ENCODE measurements around the gene ARID1B.

DNA sequence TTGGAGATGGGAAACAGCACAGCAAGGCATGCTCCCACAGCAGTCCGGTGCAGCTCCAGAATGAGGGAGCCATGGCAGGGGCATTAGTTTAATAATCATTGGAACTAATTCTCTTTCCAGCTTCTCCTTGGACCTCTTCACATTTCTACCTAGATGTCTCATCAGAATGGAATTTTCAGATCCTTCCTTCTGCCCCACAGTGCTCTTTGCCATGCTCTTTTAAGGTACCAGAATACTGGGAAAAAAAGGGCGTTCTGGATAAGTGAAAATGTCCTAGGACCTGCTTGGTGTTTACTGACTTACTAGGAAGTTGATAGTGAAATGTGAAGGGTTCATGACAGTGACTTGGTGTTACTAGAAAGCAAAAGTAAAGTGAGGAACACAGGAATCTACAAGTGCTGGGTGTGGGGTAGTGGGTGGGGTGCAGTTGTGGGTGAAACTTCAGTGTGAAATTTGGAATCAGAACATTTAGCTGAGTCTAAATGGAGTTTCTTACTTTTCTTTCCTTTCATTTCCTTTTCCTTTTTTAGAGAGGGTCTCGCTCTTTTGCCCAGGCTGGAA lies 207.1 kb downstream of the ARID1B start:
- TF ChIP-seq, protein P1, sequence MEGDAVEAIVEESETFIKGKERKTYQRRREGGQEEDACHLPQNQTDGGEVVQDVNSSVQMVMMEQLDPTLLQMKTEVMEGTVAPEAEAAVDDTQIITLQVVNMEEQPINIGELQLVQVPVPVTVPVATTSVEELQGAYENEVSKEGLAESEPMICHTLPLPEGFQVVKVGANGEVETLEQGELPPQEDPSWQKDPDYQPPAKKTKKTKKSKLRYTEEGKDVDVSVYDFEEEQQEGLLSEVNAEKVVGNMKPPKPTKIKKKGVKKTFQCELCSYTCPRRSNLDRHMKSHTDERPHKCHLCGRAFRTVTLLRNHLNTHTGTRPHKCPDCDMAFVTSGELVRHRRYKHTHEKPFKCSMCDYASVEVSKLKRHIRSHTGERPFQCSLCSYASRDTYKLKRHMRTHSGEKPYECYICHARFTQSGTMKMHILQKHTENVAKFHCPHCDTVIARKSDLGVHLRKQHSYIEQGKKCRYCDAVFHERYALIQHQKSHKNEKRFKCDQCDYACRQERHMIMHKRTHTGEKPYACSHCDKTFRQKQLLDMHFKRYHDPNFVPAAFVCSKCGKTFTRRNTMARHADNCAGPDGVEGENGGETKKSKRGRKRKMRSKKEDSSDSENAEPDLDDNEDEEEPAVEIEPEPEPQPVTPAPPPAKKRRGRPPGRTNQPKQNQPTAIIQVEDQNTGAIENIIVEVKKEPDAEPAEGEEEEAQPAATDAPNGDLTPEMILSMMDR (IDR thresholded peaks at IDR 0.05; ENCODE audit: insufficient read depth, low read length, poor library complexity, severe bottlenecking) = no peak
- no peak for TF ChIP-seq EZH2phosphoT487 (conservative IDR thresholded peaks at IDR 0.05; ENCODE audit: low read length)
